ENCODE data around the gene RRP9. TPM values are rescaled to one million over a fixed set of nuclear protein-coding genes. Genes with fewer than 3 reads are reported as not detected.

The RRP9 gene
- total and polyA plus RNA-seq, 2 donors (not counting 1 experiment from before 2014, with no cell fraction given): 16.7 to 21.9 TPM

- H3K27me3 ChIP-seq (replicated peaks in 1 of 4; ENCODE audit: control extremely low read depth in 1 of 4, control insufficient read depth in 3 of 4, insufficient read depth in 4 of 4, low read length in 3 of 4): peaks cover 0 to 27% (median 15%) of the 10 kb centered on the region in 4 experiments
- no peak for ATAC-seq (ENCODE audit: low read depth)
- no peaks in the 10 kb centered on the region for H3K36me3 ChIP-seq (replicated peaks in 1 of 2; ENCODE audit: control extremely low read depth in 1 of 2, control insufficient read depth in 1 of 2, extremely low read depth in 1 of 2, insufficient read depth in 2 of 2, low read length in 1 of 2)
- peak within 1 kb of the TSS; percentile 51 for H3K9ac ChIP-seq (ENCODE audit: low read length)
- peaks cover 7 to 10% of the 10 kb centered on the region in 2 donors for H3K4me1 ChIP-seq (ENCODE audit: control insufficient read depth in 2 of 2, insufficient read depth in 2 of 2, low read length in 2 of 2)
- ChIA-PET POLR2A (no interaction called here), CTCF (interaction anchor here (0.7 to 1.3 kb wide), 2 partner anchors 18 to 517 kb away, joined by 3 to 4 read pairs; no protein-coding TSS in a partner anchor)
- H3K9me3 Mint-ChIP-seq (ENCODE audit: insufficient read depth): no peaks in the 10 kb centered on the region
- H3K27ac Mint-ChIP-seq: no peak within 1 kb of the TSS
- peaks cover 5% of the 10 kb centered on the region for H3K4me1 Mint-ChIP-seq
- peak within 1 kb of the TSS in 3 of 5 experiments; percentile 35 to 54 (median 51) for H3K4me3 ChIP-seq (ENCODE audit: control extremely low read depth in 1 of 5, extremely low read depth in 1 of 5, insufficient read depth in 1 of 5, low read depth in 2 of 5, low read length in 4 of 5)
- no peaks in the 10 kb centered on the region for H3K79me2 ChIP-seq (ENCODE audit: control insufficient read depth, insufficient read depth, low read length)
- peak within 1 kb of the TSS; percentile 75 for H2AFZ ChIP-seq (ENCODE audit: insufficient read depth, low read depth, low read length, poor library complexity, severe bottlenecking)
- DNase-seq: no peak
- TF ChIP-seq EZH2 (IDR thresholded peaks at IDR 0.05; ENCODE audit: borderline replicate concordance, insufficient read depth, low read depth, low read length, poor library complexity, severe bottlenecking): no peak
- TF ChIP-seq CTCF (IDR thresholded peaks at IDR 0.05): no peak
- intact Hi-C loops (cut with micrococcal nuclease): no loop called here
- H3K9me3 ChIP-seq (ENCODE audit: control extremely low read depth in 1 of 3, control insufficient read depth in 2 of 3, insufficient read depth in 1 of 3, low read length in 2 of 3): peaks cover 0 to 6% (median 0%) of the 10 kb centered on the region in 3 donors
- peak within 1 kb of the TSS; percentile 71 for H3K4me3 Mint-ChIP-seq
- 46% methylated on average over 32 of the region's 33 CpGs for WGBS (ENCODE audit: insufficient coverage)
- H3K27me3 Mint-ChIP-seq: peaks cover 17% of the 10 kb centered on the region
- H4K20me1 ChIP-seq (ENCODE audit: control insufficient read depth, insufficient read depth, low read length, poor library complexity, severe bottlenecking): no peaks in the 10 kb centered on the region
- no peak within 1 kb of the TSS for H3K27ac ChIP-seq (ENCODE audit: low read length in 2 of 2)
- peak within 1 kb of the TSS; percentile 89 for H3K4me2 ChIP-seq (replicated peaks; ENCODE audit: low read depth, low read length, poor library complexity, severe bottlenecking)
Measured at GRCh38 chr3:51955175-51955892, 13.6 kb upstream of the RRP9 start, which contains the start of gene GPR62. Gene GPR62, plus strand, starts transcription at chr3:51955381. Its CDS starts 272 bp downstream, at chr3:51955653.

GRCh38 chr3:51954713-51955112 is 13.0 kb upstream of the RRP9 start:
- Histone ChIP-seq H3K36me3 (replicated peaks in 1 of 2; ENCODE audit: control extremely low read depth in 1 of 2, control insufficient read depth in 1 of 2, extremely low read depth in 1 of 2, insufficient read depth in 2 of 2, low read length in 1 of 2) (no peaks in the 10 kb centered on the region), H3K27me3 (replicated peaks in 1 of 4; ENCODE audit: control extremely low read depth in 1 of 4, control insufficient read depth in 3 of 4, insufficient read depth in 4 of 4, low read length in 3 of 4) (peaks cover 0 to 27% (median 15%) of the 10 kb centered on the region in 4 experiments), H3K79me2 (ENCODE audit: control insufficient read depth, insufficient read depth, low read length) (no peaks in the 10 kb centered on the region), H3K4me2 (replicated peaks; ENCODE audit: low read depth, low read length, poor library complexity, severe bottlenecking) (no peak overlapping the region), H3K4me3 (ENCODE audit: control extremely low read depth in 1 of 5, extremely low read depth in 1 of 5, insufficient read depth in 1 of 5, low read depth in 2 of 5, low read length in 4 of 5) (no peak overlapping the region), H2AFZ (ENCODE audit: insufficient read depth, low read depth, low read length, poor library complexity, severe bottlenecking) (no peak overlapping the region), H3K27ac (ENCODE audit: low read length in 2 of 2) (no peak overlapping the region), H3K4me1 (ENCODE audit: control insufficient read depth in 2 of 2, insufficient read depth in 2 of 2, low read length in 2 of 2) (peaks cover 7 to 10% of the 10 kb centered on the region in 2 donors), H3K9ac (ENCODE audit: low read length) (no peak overlapping the region), H4K20me1 (ENCODE audit: control insufficient read depth, insufficient read depth, low read length, poor library complexity, severe bottlenecking) (no peaks in the 10 kb centered on the region), H3K9me3 (ENCODE audit: control extremely low read depth in 1 of 3, control insufficient read depth in 2 of 3, insufficient read depth in 1 of 3, low read length in 2 of 3) (peaks cover 0 to 6% (median 0%) of the 10 kb centered on the region in 3 donors)
- H3K4me3 Mint-ChIP-seq: no peak overlapping the region
- no peak for TF ChIP-seq CTCF (IDR thresholded peaks at IDR 0.05)
- TF ChIP-seq EZH2 (IDR thresholded peaks at IDR 0.05; ENCODE audit: borderline replicate concordance, insufficient read depth, low read depth, low read length, poor library complexity, severe bottlenecking): no peak
- POLR2A ChIA-PET: no interaction called here
- peaks cover 17% of the 10 kb centered on the region for H3K27me3 Mint-ChIP-seq
- ATAC-seq (ENCODE audit: low read depth) (no peak), DNase-seq (no peak)
- no peak overlapping the region for H3K27ac Mint-ChIP-seq
- H3K9me3 Mint-ChIP-seq (ENCODE audit: insufficient read depth): no peaks in the 10 kb centered on the region
- H3K4me1 Mint-ChIP-seq: peaks cover 5% of the 10 kb centered on the region
- intact Hi-C loops (cut with micrococcal nuclease): no loop called here
- CTCF ChIA-PET: interaction anchor here (0.7 to 1.3 kb wide), 3 partner anchors 19 to 518 kb away, joined by 3 to 4 read pairs (median 4); partner anchors contain the start of gene ABHD14B
- WGBS (ENCODE audit: insufficient coverage): 100% methylated on average over 1 of the region's 1 CpG

Data from B cell (primary cell).